ENCODE data around the gene SHISA6.

Gene SHISA6

GRCh38 chr17:11492511-11492910 is 251.5 kb downstream of the SHISA6 start:
- no peak overlapping the region for H2AFZ ChIP-seq (ENCODE audit: low read depth)
- no peaks in the 10 kb centered on the region for H3K79me2 ChIP-seq (ENCODE audit: insufficient read depth, low read depth)
- no peaks in the 10 kb centered on the region for H3K27me3 ChIP-seq (ENCODE audit: insufficient read depth, low read depth)
- H3K9ac ChIP-seq, result no peak overlapping the region
- no peak overlapping the region for H3K4me3 ChIP-seq (IDR thresholded peaks at IDR 0.05; ENCODE audit: insufficient read depth, low read depth, low read length)
- H3K36me3 ChIP-seq (ENCODE audit: insufficient read depth), result no peaks in the 10 kb centered on the region
- no peaks in the 10 kb centered on the region for H3K4me1 ChIP-seq (ENCODE audit: low read depth, poor library complexity, severe bottlenecking)
- no peaks in the 10 kb centered on the region for H4K20me1 ChIP-seq (ENCODE audit: insufficient read depth)
- H3K4me2 ChIP-seq, result no peak overlapping the region
- H3K27ac ChIP-seq, result no peak overlapping the region
- no peak for TF ChIP-seq CTCF (conservative IDR thresholded peaks at IDR 0.05; ENCODE audit: low read depth, low read length)

GRCh38 chr17:11493936-11494335 is 252.9 kb downstream of the SHISA6 start:
- no peak overlapping the region for H3K4me3 ChIP-seq (IDR thresholded peaks at IDR 0.05; ENCODE audit: insufficient read depth, low read depth, low read length)
- H4K20me1 ChIP-seq (ENCODE audit: insufficient read depth), result no peaks in the 10 kb centered on the region
- no peak overlapping the region for H3K27ac ChIP-seq
- no peak overlapping the region for H2AFZ ChIP-seq (ENCODE audit: low read depth)
- no peaks in the 10 kb centered on the region for H3K79me2 ChIP-seq (ENCODE audit: insufficient read depth, low read depth)
- no peaks in the 10 kb centered on the region for H3K27me3 ChIP-seq (ENCODE audit: insufficient read depth, low read depth)
- no peaks in the 10 kb centered on the region for H3K36me3 ChIP-seq (ENCODE audit: insufficient read depth)
- no peak overlapping the region for H3K4me2 ChIP-seq
- no peaks in the 10 kb centered on the region for H3K4me1 ChIP-seq (ENCODE audit: low read depth, poor library complexity, severe bottlenecking)
- TF ChIP-seq CTCF (conservative IDR thresholded peaks at IDR 0.05; ENCODE audit: low read depth, low read length), result no peak
- no peak overlapping the region for H3K9ac ChIP-seq

GRCh38 chr17:11495613-11496012 is 254.6 kb downstream of the SHISA6 start:
- Histone ChIP-seq H2AFZ (ENCODE audit: low read depth) (no peak overlapping the region), H3K79me2 (ENCODE audit: insufficient read depth, low read depth) (no peaks in the 10 kb centered on the region), H3K4me2 (no peak overlapping the region), H3K27me3 (ENCODE audit: insufficient read depth, low read depth) (no peaks in the 10 kb centered on the region), H3K4me3 (IDR thresholded peaks at IDR 0.05; ENCODE audit: insufficient read depth, low read depth, low read length) (no peak overlapping the region), H3K36me3 (ENCODE audit: insufficient read depth) (no peaks in the 10 kb centered on the region), H3K27ac (no peak overlapping the region), H4K20me1 (ENCODE audit: insufficient read depth) (no peaks in the 10 kb centered on the region), H3K9ac (no peak overlapping the region), H3K4me1 (ENCODE audit: low read depth, poor library complexity, severe bottlenecking) (no peaks in the 10 kb centered on the region)
- no peak for TF ChIP-seq CTCF (conservative IDR thresholded peaks at IDR 0.05; ENCODE audit: low read depth, low read length)

GRCh38 chr17:11499881-11500280 is 258.9 kb downstream of the SHISA6 start:
- H4K20me1 ChIP-seq (ENCODE audit: insufficient read depth), result no peaks in the 10 kb centered on the region
- no peak for TF ChIP-seq CTCF (conservative IDR thresholded peaks at IDR 0.05; ENCODE audit: low read depth, low read length)
- H3K4me1 ChIP-seq (ENCODE audit: low read depth, poor library complexity, severe bottlenecking), result no peaks in the 10 kb centered on the region

More at GRCh38 chr17:11499881-11500280, 258.9 kb downstream of the SHISA6 start:
- Histone ChIP-seq H3K9ac (no peak overlapping the region), H3K4me3 (IDR thresholded peaks at IDR 0.05; ENCODE audit: insufficient read depth, low read depth, low read length) (no peak overlapping the region), H3K36me3 (ENCODE audit: insufficient read depth) (no peaks in the 10 kb centered on the region), H3K27ac (no peak overlapping the region), H3K79me2 (ENCODE audit: insufficient read depth, low read depth) (no peaks in the 10 kb centered on the region), H3K4me2 (no peak overlapping the region), H3K27me3 (ENCODE audit: insufficient read depth, low read depth) (no peaks in the 10 kb centered on the region), H2AFZ (ENCODE audit: low read depth) (no peak overlapping the region)
